GM12878 (cell line): Measurements from ENCODE around the gene TSPYL2. TPM values are rescaled to one million over a fixed set of nuclear protein-coding genes. Genes with fewer than 3 reads are reported as not detected.

Experiments
- ATAC-seq: fragments of 200-7000 bp; cut with Tn5 transposase; 3 replicates; pipeline ENCODE4 v1.9.1; 2020; ENCODE audit warnings: mild to moderate bottlenecking, moderate library complexity
- BruUV-seq: library from RNA; stranded (reverse); fragments of 400-500 nt; replicated peaks from 2 replicates; lab custom pipeline; 2021; lab: Mats Ljungman, UMichigan
- CTCF ChIA-PET: fragments of 300-600 bp; sonication (Branson Sonifier 250); formaldehyde crosslinking; extraction: SDS; loops from one replicate; lab custom pipeline; 2021; ENCODE audit warnings: inconsistent platforms; lab: Yijun Ruan, JAX
- POLR2A ChIA-PET: fragments of 350-600 bp; formaldehyde crosslinking; extraction: SDS; loops from one replicate; lab custom pipeline; 2021; ENCODE audit warnings: inconsistent platforms; lab: Charles Lee
- RAD21 ChIA-PET: fragments of 300-600 bp; sonication (Branson Sonifier 250); formaldehyde crosslinking; loops from one replicate; lab custom pipeline; 2023; ENCODE audit warnings: antibody characterized with exemption; ENCODE audit not compliant: unreplicated experiment; lab: Charles Lee
- SMC1A ChIA-PET: fragments of 300-600 bp; sonication (Branson Sonifier 250); formaldehyde crosslinking; loops from one replicate; lab custom pipeline; 2023; ENCODE audit not compliant: unreplicated experiment, uncharacterized antibody; lab: Charles Lee
- DNase-seq: peaks from one replicate; pipeline ENCODE4 v3.0.0-alpha.2; 2011; ENCODE audit warnings: low read depth, low spot score
- FAIRE-seq: peaks from 3 replicates; lab custom pipeline; 2011; peaks lifted over from hg19 to GRCh38; lab: Jason Lieb, UNC
- H2AFZ ChIP-seq: 2 replicates; pipeline ENCODE4 v1.6.0; 2011; ENCODE audit warnings: low read depth, low read length, control low read depth; ENCODE audit not compliant: control insufficient read depth
- H3K27ac ChIP-seq: 2 replicates; pipeline ENCODE4 v1.5.1; 2011; ENCODE audit warnings: control low read depth; ENCODE audit not compliant: control insufficient read depth, insufficient read depth
- H3K27me3 ChIP-seq, 2 experiments: replicated peaks in 1 of 2; 2 replicates each; pipeline versions ENCODE4 v1.6.0 to v1.6.1; 2011; ENCODE audit warnings: low read length in 1 of 2; ENCODE audit not compliant: control insufficient read depth in 2 of 2, insufficient read depth in 2 of 2
- H3K36me3 ChIP-seq, 2 experiments: 2 replicates each; pipeline ENCODE4 v1.5.1; 2011; ENCODE audit warnings: low read length in 1 of 2; ENCODE audit not compliant: control insufficient read depth in 2 of 2, insufficient read depth in 2 of 2
- H3K4me1 ChIP-seq: 2 replicates; pipeline ENCODE4 v1.6.1; 2011; ENCODE audit warnings: mild to moderate bottlenecking, low read length, moderate library complexity, mixed read lengths; ENCODE audit not compliant: control insufficient read depth, insufficient read depth
- H3K4me2 ChIP-seq: 2 replicates; pipeline ENCODE4 v1.6.0; 2011; ENCODE audit warnings: control low read depth; ENCODE audit not compliant: control insufficient read depth, insufficient read depth
- H3K4me3 ChIP-seq: fragments of 200-600 bp; sonication (generic); 2 replicates; pipeline ENCODE4 v1.5.1; 2016
- H3K79me2 ChIP-seq: 2 replicates; pipeline ENCODE4 v1.6.0; 2011; ENCODE audit warnings: low read length; ENCODE audit not compliant: control insufficient read depth, insufficient read depth
- H3K9ac ChIP-seq: 2 replicates; pipeline ENCODE4 v1.8.0; 2011; ENCODE audit warnings: low read length, control low read depth, mixed read lengths; ENCODE audit not compliant: control insufficient read depth, insufficient read depth
- H3K9me3 ChIP-seq: replicated peaks from 3 replicates; pipeline ENCODE4 v1.5.1; 2011; ENCODE audit warnings: mild to moderate bottlenecking, low read length; ENCODE audit not compliant: control insufficient read depth, insufficient read depth
- H4K20me1 ChIP-seq: 2 replicates; pipeline ENCODE4 v1.6.0; 2011; ENCODE audit not compliant: control insufficient read depth, insufficient read depth
- BHLHE40 ChIP-seq, 2 experiments: fragments of 450-650 bp in 1 of 2; IDR thresholded peaks; 2 replicates each; pipeline ENCODE4 v1.6.1; 2011 to 2017; ENCODE audit warnings: low read depth in 2 of 2, borderline replicate concordance in 1 of 2, improper control_type of control experiment in 1 of 2, low read length in 1 of 2, mild to moderate bottlenecking in 1 of 2
- CHD1 ChIP-seq: IDR thresholded peaks from 2 replicates; pipeline ENCODE4 v1.6.1; 2012; ENCODE audit warnings: low read depth, low read length, improper control_type of control experiment
- DPF2 ChIP-seq: fragments of 450-650 bp; IDR thresholded peaks from 2 replicates; pipeline ENCODE4 v1.6.1; 2017; ENCODE audit warnings: mild to moderate bottlenecking
- ETV6 ChIP-seq, 2 experiments: fragments of 450-650 bp in 1 of 2; IDR thresholded peaks in 1 of 2; conservative IDR thresholded peaks in 1 of 2; 2 replicates each; pipeline ENCODE4 v1.6.1; 2014; ENCODE audit warnings: antibody characterized with exemption in 1 of 2, borderline replicate concordance in 1 of 2, low read depth in 1 of 2, mild to moderate bottlenecking in 1 of 2, moderate library complexity in 1 of 2
- GABPA ChIP-seq: IDR thresholded peaks from 2 replicates; pipeline ENCODE4 v1.6.1; 2014; ENCODE audit warnings: antibody characterized with exemption, low read depth, mild to moderate bottlenecking, inconsistent platforms
- MLLT1 ChIP-seq: fragments of 450-650 bp; IDR thresholded peaks from 2 replicates; pipeline ENCODE4 v1.6.1; 2016; ENCODE audit warnings: mild to moderate bottlenecking
- NFXL1 ChIP-seq: fragments of 450-650 bp; IDR thresholded peaks from 2 replicates; pipeline ENCODE4 v1.6.1; 2017; ENCODE audit warnings: antibody characterized with exemption, mild to moderate bottlenecking, borderline replicate concordance
- RAD51 ChIP-seq: fragments of 450-650 bp; IDR thresholded peaks from 2 replicates; pipeline ENCODE4 v1.6.1; 2016; ENCODE audit warnings: moderate library complexity, mild to moderate bottlenecking, inconsistent platforms
- SPI1 ChIP-seq: IDR thresholded peaks from 2 replicates; pipeline ENCODE4 v1.6.1; 2011; ENCODE audit warnings: low read depth, mild to moderate bottlenecking, low read length, moderate library complexity, borderline replicate concordance; ENCODE audit not compliant: insufficient read depth
- SRF ChIP-seq, 2 experiments: IDR thresholded peaks; 2 replicates each; pipeline ENCODE4 v1.6.1; 2011; ENCODE audit warnings: low read depth in 2 of 2, low read length in 2 of 2, mild to moderate bottlenecking in 1 of 2, moderate library complexity in 1 of 2
- TCF12 ChIP-seq: IDR thresholded peaks from 2 replicates; pipeline ENCODE4 v1.6.1; 2011; ENCODE audit warnings: low read depth, mild to moderate bottlenecking, low read length
- YY1 ChIP-seq: IDR thresholded peaks from 2 replicates; pipeline ENCODE4 v1.6.1; 2011; ENCODE audit warnings: low read depth, mild to moderate bottlenecking, low read length
- ZBED1 ChIP-seq: IDR thresholded peaks from 2 replicates; pipeline ENCODE4 v1.6.1; 2016; ENCODE audit warnings: borderline replicate concordance
- ZNF384 ChIP-seq: IDR thresholded peaks from 2 replicates; pipeline ENCODE4 v1.6.1; 2012; ENCODE audit warnings: low read depth, mild to moderate bottlenecking, low read length, improper control_type of control experiment, borderline replicate concordance
- WGBS: methylation state at CpG from one replicate; pipeline ENCODE4 v1.1.6; 2016; ENCODE audit warnings: low lambda C conversion rate; ENCODE audit not compliant: insufficient replicate concordance, insufficient coverage; ENCODE audit errors: missing lambda C conversion rate; 5-methylcytosine and 5-hydroxymethylcytosine counted together
- in situ Hi-C: fragments of 300-500 bp; cut with MboI; formaldehyde crosslinking; loops from 9 replicates; pipeline ENCODE4 v1.14.3; 2018; ENCODE audit warnings: mixed read lengths
- intact Hi-C: fragments of 100-400 bp; cut with micrococcal nuclease; formaldehyde crosslinking; loops from one replicate; pipeline ENCODE4 v1.14.2; 2022; ENCODE audit not compliant: unreplicated experiment
- polyA plus RNA-seq, 11 experiments: library from polyadenylated mRNA; depleted of rRNA in 4 of 11; unstranded in 6 of 11; stranded (reverse) in 5 of 11; fragments of >200 nt; fragmentation: Nextera tagmentation in 4 of 11; fragmentation: Illumina TruSeq in 1 of 11; extraction: Ambion mirVana in 4 of 11; extraction: Trizol in 1 of 11; gene quantifications; 1 replicate in 1 of 11; 2 replicates in 10 of 11; pipeline versions ENCODE4 v1.2.1 to v1.2.3, GENCODE V29; 2011 to 2016; ENCODE audit warnings: inconsistent platforms in 2 of 11, missing spikeins in 2 of 11, low read depth in 1 of 11
- total RNA-seq, 4 experiments: library from RNA; depleted of rRNA in 3 of 4; stranded (reverse); fragments of >200 nt in 3 of 4; fragmentation: Illumina TruSeq in 1 of 4; extraction: Trizol in 1 of 4; gene quantifications; 2 replicates each; pipeline versions ENCODE4 v1.2.1 to v1.2.3, GENCODE V29; 2013 to 2021
- TF ChIP-seq, protein P1 (sequence below): fragments of 450-650 bp; IDR thresholded peaks from 2 replicates; pipeline ENCODE4 v1.6.1; 2017; ENCODE audit warnings: mild to moderate bottlenecking, moderate library complexity

The TSPYL2 gene
- total and polyA plus RNA-seq, 10 of the 15 experiments (the other 5 are each of a cell fraction or from before 2014, with no cell fraction given), result 0.53 to 24.6 (median 14.5) TPM

DNA sequence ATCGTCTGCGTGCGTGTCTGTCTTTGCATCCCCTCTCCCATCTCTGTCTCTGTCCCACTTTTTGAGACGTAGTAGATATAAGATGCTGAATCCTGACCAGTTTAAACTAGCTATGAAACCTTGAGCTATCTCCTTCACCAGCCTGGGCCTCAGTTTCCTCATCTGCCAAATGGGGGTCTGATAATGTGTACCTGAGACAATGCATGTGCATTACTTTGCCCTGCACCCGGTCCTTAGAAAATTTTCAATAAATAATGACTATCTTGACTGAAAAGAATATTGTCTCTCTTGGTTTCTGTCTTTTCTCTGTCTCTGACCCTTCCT lies 12.4 kb downstream of the TSPYL2 start:
- Histone ChIP-seq H3K4me3 (peak overlapping the region; percentile 71), H3K27ac (peak overlapping the region; percentile 45), H2AFZ (peak overlapping the region; percentile 72), H3K9ac (peak overlapping the region; percentile 67), H3K27me3 (no peaks in the 10 kb centered on the region), H3K4me2 (no peak overlapping the region; the same call in 1 of the 2 replicates), H4K20me1 (no peaks in the 10 kb centered on the region), H3K79me2 (peaks cover 6% of the 10 kb centered on the region), H3K4me1 (no peaks in the 10 kb centered on the region), H3K36me3 (no peaks in the 10 kb centered on the region), H3K9me3 (no peaks in the 10 kb centered on the region)
- no peak for ATAC-seq
- DNase-seq, result no peak
- ChIA-PET CTCF (interaction anchor here (1.0 to 1.7 kb wide), 2 partner anchors 16 to 23 kb away, joined by 3 to 8 read pairs; no protein-coding TSS in a partner anchor), POLR2A (interaction anchor here (1.7 kb wide), 1 partner anchor 12 kb away, joined by 5 read pairs; the partner anchor contains the start of gene TSPYL2), SMC1A (interaction anchor here (1.2 to 1.3 kb wide), 2 partner anchors 18 to 23 kb away, joined by 3 to 5 read pairs; no protein-coding TSS in a partner anchor), RAD21 (interaction anchor here (1.0 kb wide), 2 partner anchors 12 to 21 kb away, joined by 3 to 4 read pairs; no protein-coding TSS in a partner anchor)
- FAIRE-seq, result no peak
- WGBS, result 19% methylated on average over 5 of the region's 5 CpGs
- intact Hi-C loops (no loop called here), in situ Hi-C loops (no loop called here)
- BruUV-seq, result TSS peak; percentile 78
- no peak for TF ChIP-seq NFXL1
- no peak for TF ChIP-seq ETV6 (conservative IDR thresholded peaks at IDR 0.05 in 1 of 2, IDR thresholded peaks at IDR 0.05 in 1 of 2; ENCODE audit: borderline replicate concordance in 1 of 2, low read depth in 1 of 2)
- no peak for TF ChIP-seq YY1
- no peak for TF ChIP-seq MLLT1
- no peak for TF ChIP-seq CHD1
- no peak for TF ChIP-seq ZBED1
- TF ChIP-seq SRF (IDR thresholded peaks at IDR 0.05; ENCODE audit: low read depth in 2 of 2, low read length in 2 of 2), result no peak
- no peak for TF ChIP-seq TCF12
- peak in 1 of 2 experiments; percentile 80; a peak in 1 of 4 replicates for TF ChIP-seq BHLHE40 (IDR thresholded peaks at IDR 0.05; ENCODE audit: borderline replicate concordance in 1 of 2, low read depth in 2 of 2, low read length in 1 of 2)
- no peak for TF ChIP-seq SPI1
- no peak for TF ChIP-seq DPF2
- no peak for TF ChIP-seq ZNF384
- peak; percentile 72; the same call in 1 of the 2 replicates for TF ChIP-seq RAD51
- TF ChIP-seq GABPA, result no peak
- TF ChIP-seq, protein P1, sequence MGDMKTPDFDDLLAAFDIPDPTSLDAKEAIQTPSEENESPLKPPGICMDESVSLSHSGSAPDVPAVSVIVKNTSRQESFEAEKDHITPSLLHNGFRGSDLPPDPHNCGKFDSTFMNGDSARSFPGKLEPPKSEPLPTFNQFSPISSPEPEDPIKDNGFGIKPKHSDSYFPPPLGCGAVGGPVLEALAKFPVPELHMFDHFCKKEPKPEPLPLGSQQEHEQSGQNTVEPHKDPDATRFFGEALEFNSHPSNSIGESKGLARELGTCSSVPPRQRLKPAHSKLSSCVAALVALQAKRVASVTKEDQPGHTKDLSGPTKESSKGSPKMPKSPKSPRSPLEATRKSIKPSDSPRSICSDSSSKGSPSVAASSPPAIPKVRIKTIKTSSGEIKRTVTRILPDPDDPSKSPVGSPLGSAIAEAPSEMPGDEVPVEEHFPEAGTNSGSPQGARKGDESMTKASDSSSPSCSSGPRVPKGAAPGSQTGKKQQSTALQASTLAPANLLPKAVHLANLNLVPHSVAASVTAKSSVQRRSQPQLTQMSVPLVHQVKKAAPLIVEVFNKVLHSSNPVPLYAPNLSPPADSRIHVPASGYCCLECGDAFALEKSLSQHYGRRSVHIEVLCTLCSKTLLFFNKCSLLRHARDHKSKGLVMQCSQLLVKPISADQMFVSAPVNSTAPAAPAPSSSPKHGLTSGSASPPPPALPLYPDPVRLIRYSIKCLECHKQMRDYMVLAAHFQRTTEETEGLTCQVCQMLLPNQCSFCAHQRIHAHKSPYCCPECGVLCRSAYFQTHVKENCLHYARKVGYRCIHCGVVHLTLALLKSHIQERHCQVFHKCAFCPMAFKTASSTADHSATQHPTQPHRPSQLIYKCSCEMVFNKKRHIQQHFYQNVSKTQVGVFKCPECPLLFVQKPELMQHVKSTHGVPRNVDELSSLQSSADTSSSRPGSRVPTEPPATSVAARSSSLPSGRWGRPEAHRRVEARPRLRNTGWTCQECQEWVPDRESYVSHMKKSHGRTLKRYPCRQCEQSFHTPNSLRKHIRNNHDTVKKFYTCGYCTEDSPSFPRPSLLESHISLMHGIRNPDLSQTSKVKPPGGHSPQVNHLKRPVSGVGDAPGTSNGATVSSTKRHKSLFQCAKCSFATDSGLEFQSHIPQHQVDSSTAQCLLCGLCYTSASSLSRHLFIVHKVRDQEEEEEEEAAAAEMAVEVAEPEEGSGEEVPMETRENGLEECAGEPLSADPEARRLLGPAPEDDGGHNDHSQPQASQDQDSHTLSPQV, result no peak
